MM.1S (cell line): ENCODE data around the gene EPN3.

Experiments
- DNase-seq: peaks from one replicate; pipeline ENCODE4 v3.0.0-alpha.2; 2015
- H2AFZ ChIP-seq: fragments of 300-600 bp; sonication (generic); 2 replicates; pipeline ENCODE4 v1.6.0; 2016; ENCODE audit warnings: antibody characterized with exemption, low read length
- H3F3A ChIP-seq: fragments of 300-600 bp; sonication (generic); 2 replicates; pipeline ENCODE4 v1.6.1; 2016; ENCODE audit warnings: mild to moderate bottlenecking, antibody characterized with exemption, low read length, moderate library complexity, mixed read lengths; ENCODE audit not compliant: insufficient read depth
- H3K27ac ChIP-seq: fragments of 300-600 bp; sonication (generic); 2 replicates; pipeline ENCODE4 v1.5.1; 2016; ENCODE audit warnings: mild to moderate bottlenecking, low read length
- H3K27me3 ChIP-seq: fragments of 300-600 bp; sonication (generic); replicated peaks from 2 replicates; pipeline ENCODE4 v1.6.0; 2016; ENCODE audit warnings: low read length; ENCODE audit not compliant: insufficient read depth
- H3K36me3 ChIP-seq: fragments of 300-600 bp; sonication (generic); replicated peaks from 2 replicates; pipeline ENCODE4 v1.6.1; 2016; ENCODE audit warnings: mild to moderate bottlenecking, low read length, mixed read lengths; ENCODE audit not compliant: insufficient read depth
- H3K4me1 ChIP-seq: fragments of 300-600 bp; sonication (generic); 2 replicates; pipeline ENCODE4 v1.6.1; 2016; ENCODE audit warnings: low read length, mixed read lengths
- H3K4me2 ChIP-seq: fragments of 300-600 bp; sonication (generic); 2 replicates; pipeline ENCODE4 v1.6.0; 2016; ENCODE audit warnings: low read depth, low read length
- H3K4me3 ChIP-seq: fragments of 300-600 bp; sonication (generic); 2 replicates; pipeline ENCODE4 v1.5.1; 2016; ENCODE audit warnings: low read length, mixed read lengths
- H3K79me2 ChIP-seq: fragments of 300-600 bp; sonication (generic); 2 replicates; pipeline ENCODE4 v1.6.1; 2016; ENCODE audit warnings: mixed run types, low read length, mixed read lengths
- H3K9ac ChIP-seq: fragments of 300-600 bp; sonication (generic); 2 replicates; pipeline ENCODE4 v1.6.1; 2016; ENCODE audit warnings: low read length, mixed read lengths
- H3K9me2 ChIP-seq: fragments of 300-600 bp; sonication (generic); replicated peaks from 2 replicates; pipeline ENCODE4 v1.6.1; 2016; ENCODE audit warnings: mild to moderate bottlenecking, low read length, mixed read lengths; ENCODE audit not compliant: insufficient read depth
- H3K9me3 ChIP-seq: fragments of 300-600 bp; sonication (generic); replicated peaks from 2 replicates; pipeline ENCODE4 v1.6.1; 2016; ENCODE audit warnings: mild to moderate bottlenecking, low read length, mixed read lengths; ENCODE audit not compliant: insufficient read depth
- H4K20me1 ChIP-seq: fragments of 300-600 bp; sonication (generic); 2 replicates; pipeline ENCODE4 v1.6.1; 2016; ENCODE audit warnings: mild to moderate bottlenecking, low read length, moderate library complexity, mixed read lengths; ENCODE audit not compliant: insufficient read depth
- EZH2 ChIP-seq: fragments of 300-600 bp; sonication (generic); optimal IDR thresholded peaks from 2 replicates; pipeline ENCODE3; 2017; ENCODE audit warnings: low read depth, mild to moderate bottlenecking, antibody characterized with exemption, low read length, mixed read lengths
- EZH2phosphoT487 ChIP-seq: fragments of 300-600 bp; sonication (generic); IDR thresholded peaks from 2 replicates; pipeline ENCODE4 v1.6.1; 2018; ENCODE audit warnings: antibody characterized with exemption, low read length
- TF ChIP-seq, protein P1 (sequence below): fragments of 300-600 bp; sonication (generic); IDR thresholded peaks from 2 replicates; pipeline ENCODE4 v1.5.1; 2016; ENCODE audit warnings: antibody characterized with exemption, low read length, mixed read lengths

Gene EPN3

DNA sequence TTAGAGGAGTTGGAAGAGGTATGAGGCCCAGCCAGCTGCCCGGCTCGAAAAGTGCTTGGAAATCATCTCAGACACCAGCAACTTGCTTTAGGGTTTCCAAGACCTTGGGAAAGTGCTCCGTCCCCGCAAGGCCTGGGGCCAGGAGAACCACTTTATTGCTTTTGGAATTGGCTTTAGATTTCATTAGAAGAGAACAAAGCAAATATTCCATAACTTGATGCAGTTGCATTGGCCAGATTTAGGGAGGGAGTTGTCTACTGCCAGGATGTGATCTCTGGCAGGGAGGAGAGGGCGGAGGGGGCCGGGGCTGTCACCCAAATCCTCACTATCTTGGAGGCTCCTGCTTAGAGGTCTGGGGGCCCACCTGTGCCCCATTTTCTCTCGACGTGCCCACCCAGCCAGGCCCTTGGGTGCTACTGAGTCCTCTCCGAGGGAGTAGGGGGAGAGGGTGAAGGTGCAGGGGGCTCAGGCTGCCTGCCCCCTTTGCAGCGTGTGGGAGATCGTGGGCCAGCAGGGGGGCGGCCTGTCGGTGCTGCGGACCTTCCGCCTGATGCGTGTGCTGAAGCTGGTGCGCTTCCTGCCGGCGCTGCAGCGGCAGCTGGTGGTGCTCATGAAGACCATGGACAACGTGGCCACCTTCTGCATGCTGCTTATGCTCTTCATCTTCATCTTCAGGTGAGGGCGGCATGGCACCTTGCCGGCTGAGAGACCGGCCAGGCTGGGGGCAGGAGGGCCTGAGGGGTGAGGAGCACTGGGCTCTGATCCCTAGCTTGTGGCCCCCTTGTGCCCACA is 58.6 kb downstream of the EPN3 start:
- Histone ChIP-seq H3K4me1 (no peaks in the 10 kb centered on the region), H3K4me3 (no peak overlapping the region), H2AFZ (no peak overlapping the region), H3K9me3 (no peaks in the 10 kb centered on the region), H3K4me2 (no peak overlapping the region), H3K79me2 (no peaks in the 10 kb centered on the region), H3K27ac (no peak overlapping the region), H3K9ac (no peak overlapping the region), H3F3A (no peaks in the 10 kb centered on the region), H3K27me3 (peaks cover 84% of the 10 kb centered on the region), H4K20me1 (no peaks in the 10 kb centered on the region), H3K9me2 (no peaks in the 10 kb centered on the region), H3K36me3 (no peaks in the 10 kb centered on the region)
- no peak for TF ChIP-seq EZH2phosphoT487
- no peak for TF ChIP-seq EZH2
- TF ChIP-seq, protein P1, sequence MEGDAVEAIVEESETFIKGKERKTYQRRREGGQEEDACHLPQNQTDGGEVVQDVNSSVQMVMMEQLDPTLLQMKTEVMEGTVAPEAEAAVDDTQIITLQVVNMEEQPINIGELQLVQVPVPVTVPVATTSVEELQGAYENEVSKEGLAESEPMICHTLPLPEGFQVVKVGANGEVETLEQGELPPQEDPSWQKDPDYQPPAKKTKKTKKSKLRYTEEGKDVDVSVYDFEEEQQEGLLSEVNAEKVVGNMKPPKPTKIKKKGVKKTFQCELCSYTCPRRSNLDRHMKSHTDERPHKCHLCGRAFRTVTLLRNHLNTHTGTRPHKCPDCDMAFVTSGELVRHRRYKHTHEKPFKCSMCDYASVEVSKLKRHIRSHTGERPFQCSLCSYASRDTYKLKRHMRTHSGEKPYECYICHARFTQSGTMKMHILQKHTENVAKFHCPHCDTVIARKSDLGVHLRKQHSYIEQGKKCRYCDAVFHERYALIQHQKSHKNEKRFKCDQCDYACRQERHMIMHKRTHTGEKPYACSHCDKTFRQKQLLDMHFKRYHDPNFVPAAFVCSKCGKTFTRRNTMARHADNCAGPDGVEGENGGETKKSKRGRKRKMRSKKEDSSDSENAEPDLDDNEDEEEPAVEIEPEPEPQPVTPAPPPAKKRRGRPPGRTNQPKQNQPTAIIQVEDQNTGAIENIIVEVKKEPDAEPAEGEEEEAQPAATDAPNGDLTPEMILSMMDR, result no peak
- DNase-seq, result no peak

DNA sequence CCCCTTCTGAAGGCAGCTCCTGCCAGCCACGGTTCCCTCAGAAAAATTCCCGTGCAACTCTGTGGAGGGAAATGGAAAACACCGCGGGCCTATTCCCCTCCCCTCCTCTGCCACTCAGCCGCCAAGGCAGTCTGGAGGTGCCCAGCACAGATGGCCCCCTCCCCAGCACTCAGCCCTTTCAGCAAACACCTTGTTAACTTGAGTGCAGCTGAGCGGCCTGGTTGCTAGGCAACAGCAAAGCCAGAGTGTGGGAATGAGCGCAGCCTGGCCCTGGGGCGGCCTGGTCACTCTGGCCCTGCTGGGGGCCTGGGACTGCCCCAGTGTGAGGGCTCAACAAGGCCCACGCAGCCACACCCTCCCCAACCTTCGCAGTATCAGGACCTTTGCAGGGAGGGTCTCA is 60.8 kb downstream of the EPN3 start:
- Histone ChIP-seq H3K9me2 (no peaks in the 10 kb centered on the region), H3K79me2 (no peaks in the 10 kb centered on the region), H3K4me1 (no peaks in the 10 kb centered on the region), H3K4me2 (no peak overlapping the region), H3K4me3 (no peak overlapping the region), H2AFZ (no peak overlapping the region), H3K36me3 (no peaks in the 10 kb centered on the region), H3F3A (no peaks in the 10 kb centered on the region), H4K20me1 (no peaks in the 10 kb centered on the region), H3K9me3 (no peaks in the 10 kb centered on the region), H3K9ac (no peak overlapping the region), H3K27me3 (peaks cover 76% of the 10 kb centered on the region), H3K27ac (no peak overlapping the region)
- DNase-seq, result no peak
- TF ChIP-seq EZH2phosphoT487 (no peak), EZH2 (no peak)
- TF ChIP-seq, protein P1, result no peak
